Measurements from ENCODE around the gene PLXNA4.

GRCh38 chr7:132568962-132569361, 7.3 kb downstream of the PLXNA4 start:
- TF ChIP-seq ETV6 (CRISPR knock-in tag; IDR thresholded peaks at IDR 0.05) (no peak), CREB1 (CRISPR knock-in tag; IDR thresholded peaks at IDR 0.05) (no peak), MXD4 (CRISPR knock-in tag; IDR thresholded peaks at IDR 0.05; ENCODE audit: borderline replicate concordance) (no peak), CREM (CRISPR knock-in tag; IDR thresholded peaks at IDR 0.05) (no peak), ZNF512 (CRISPR knock-in tag; IDR thresholded peaks at IDR 0.05; ENCODE audit: borderline replicate concordance) (no peak)
- TF ChIP-seq, protein P1, sequence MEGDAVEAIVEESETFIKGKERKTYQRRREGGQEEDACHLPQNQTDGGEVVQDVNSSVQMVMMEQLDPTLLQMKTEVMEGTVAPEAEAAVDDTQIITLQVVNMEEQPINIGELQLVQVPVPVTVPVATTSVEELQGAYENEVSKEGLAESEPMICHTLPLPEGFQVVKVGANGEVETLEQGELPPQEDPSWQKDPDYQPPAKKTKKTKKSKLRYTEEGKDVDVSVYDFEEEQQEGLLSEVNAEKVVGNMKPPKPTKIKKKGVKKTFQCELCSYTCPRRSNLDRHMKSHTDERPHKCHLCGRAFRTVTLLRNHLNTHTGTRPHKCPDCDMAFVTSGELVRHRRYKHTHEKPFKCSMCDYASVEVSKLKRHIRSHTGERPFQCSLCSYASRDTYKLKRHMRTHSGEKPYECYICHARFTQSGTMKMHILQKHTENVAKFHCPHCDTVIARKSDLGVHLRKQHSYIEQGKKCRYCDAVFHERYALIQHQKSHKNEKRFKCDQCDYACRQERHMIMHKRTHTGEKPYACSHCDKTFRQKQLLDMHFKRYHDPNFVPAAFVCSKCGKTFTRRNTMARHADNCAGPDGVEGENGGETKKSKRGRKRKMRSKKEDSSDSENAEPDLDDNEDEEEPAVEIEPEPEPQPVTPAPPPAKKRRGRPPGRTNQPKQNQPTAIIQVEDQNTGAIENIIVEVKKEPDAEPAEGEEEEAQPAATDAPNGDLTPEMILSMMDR (IDR thresholded peaks at IDR 0.05): no peak

All from WTC11 (cell line).